SK-N-SH treated with all-trans-retinoic acid at 6 μM for 48 hours (cell line): ENCODE data around the gene ZBTB4.

Experiments
- ARNTL ChIP-seq: fragments of 450-650 bp; formaldehyde crosslinking; IDR thresholded peaks from 2 replicates; pipeline ENCODE4 v1.5.0; 2020; ENCODE audit warnings: low read depth, mild to moderate bottlenecking, moderate library complexity, borderline replicate concordance
- GLIS3 ChIP-seq: fragments of 250-450 bp; sonication (Bioruptor Pico); IDR thresholded peaks from 2 replicates; pipeline ENCODE4 v1.5.0; 2020; ENCODE audit warnings: mild to moderate bottlenecking, moderate library complexity
- ISL1 ChIP-seq: fragments of 250-450 bp; sonication (Bioruptor Pico); IDR thresholded peaks from 2 replicates; pipeline ENCODE4 v2.1.2; 2022; ENCODE audit warnings: mild to moderate bottlenecking, moderate library complexity
- PPARA ChIP-seq: fragments of 250-450 bp; sonication (Bioruptor Pico); IDR thresholded peaks from 2 replicates; pipeline ENCODE4 v1.5.0; 2020; ENCODE audit warnings: mild to moderate bottlenecking, borderline replicate concordance
- SNAI2 ChIP-seq: fragments of 250-450 bp; sonication (Bioruptor Pico); IDR thresholded peaks from 2 replicates; pipeline ENCODE4 v1.5.0; 2020; ENCODE audit warnings: mild to moderate bottlenecking, moderate library complexity
- TCF4 ChIP-seq: fragments of 250-450 bp; sonication (Bioruptor Pico); IDR thresholded peaks from 2 replicates; pipeline ENCODE4 v1.8.0; 2021; ENCODE audit warnings: mild to moderate bottlenecking, moderate library complexity, borderline replicate concordance
- TOX ChIP-seq: fragments of 250-450 bp; sonication (Bioruptor Pico); IDR thresholded peaks from 2 replicates; pipeline ENCODE4 v1.8.0; 2021; ENCODE audit warnings: mild to moderate bottlenecking, moderate library complexity, borderline replicate concordance
- ZC3H10 ChIP-seq: fragments of 250-450 bp; sonication (Bioruptor Pico); IDR thresholded peaks from 2 replicates; pipeline ENCODE4 v1.5.1; 2021; ENCODE audit warnings: mild to moderate bottlenecking, moderate library complexity
- ZFP3 ChIP-seq: fragments of 250-450 bp; sonication (Bioruptor Pico); IDR thresholded peaks from 2 replicates; pipeline ENCODE4 v1.5.0; 2020; ENCODE audit warnings: mild to moderate bottlenecking, moderate library complexity
- ZFP30 ChIP-seq: fragments of 450-650 bp; formaldehyde crosslinking; IDR thresholded peaks from 2 replicates; pipeline ENCODE4 v1.5.0; 2022; ENCODE audit warnings: mild to moderate bottlenecking, moderate library complexity
- TF ChIP-seq, protein P1 (sequence below): fragments of 250-450 bp; sonication (Bioruptor Pico); IDR thresholded peaks from 2 replicates; pipeline ENCODE4 v1.8.0; 2020; ENCODE audit warnings: mild to moderate bottlenecking, moderate library complexity, borderline replicate concordance
- TF ChIP-seq, protein P2 (sequence below): fragments of 250-450 bp; sonication (Bioruptor Pico); IDR thresholded peaks from 2 replicates; pipeline ENCODE4 v1.5.1; 2020; ENCODE audit warnings: low read depth, mild to moderate bottlenecking, moderate library complexity

DNA sequence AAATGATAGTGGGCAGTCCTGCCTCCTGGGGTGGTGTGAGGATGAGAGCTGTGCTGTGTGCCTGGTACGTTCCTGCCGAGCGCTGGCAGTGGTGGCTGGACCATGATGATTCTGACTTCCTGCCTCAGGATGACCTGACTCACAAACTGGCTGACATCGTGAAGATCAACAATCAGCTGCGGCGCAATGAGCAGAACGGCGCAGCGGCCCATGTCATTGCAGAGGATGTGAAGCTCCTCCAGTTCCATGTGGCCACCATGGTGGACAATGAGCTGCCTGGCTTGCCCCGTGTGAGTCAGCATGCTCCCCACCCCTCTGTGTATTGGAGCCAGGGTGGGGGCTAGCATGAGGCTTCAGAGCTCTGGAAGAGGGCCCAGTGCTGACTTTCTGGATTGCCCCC is 17.8 kb upstream of the ZBTB4 start:
- no peak for TF ChIP-seq TOX (CRISPR knock-in tag)
- no peak for TF ChIP-seq ZFP3 (CRISPR knock-in tag)
- no peak for TF ChIP-seq ISL1 (CRISPR knock-in tag)
- no peak for TF ChIP-seq ARNTL (CRISPR knock-in tag)
- TF ChIP-seq TCF4 = no peak
- TF ChIP-seq ZFP30 = no peak
- TF ChIP-seq, protein P1, sequence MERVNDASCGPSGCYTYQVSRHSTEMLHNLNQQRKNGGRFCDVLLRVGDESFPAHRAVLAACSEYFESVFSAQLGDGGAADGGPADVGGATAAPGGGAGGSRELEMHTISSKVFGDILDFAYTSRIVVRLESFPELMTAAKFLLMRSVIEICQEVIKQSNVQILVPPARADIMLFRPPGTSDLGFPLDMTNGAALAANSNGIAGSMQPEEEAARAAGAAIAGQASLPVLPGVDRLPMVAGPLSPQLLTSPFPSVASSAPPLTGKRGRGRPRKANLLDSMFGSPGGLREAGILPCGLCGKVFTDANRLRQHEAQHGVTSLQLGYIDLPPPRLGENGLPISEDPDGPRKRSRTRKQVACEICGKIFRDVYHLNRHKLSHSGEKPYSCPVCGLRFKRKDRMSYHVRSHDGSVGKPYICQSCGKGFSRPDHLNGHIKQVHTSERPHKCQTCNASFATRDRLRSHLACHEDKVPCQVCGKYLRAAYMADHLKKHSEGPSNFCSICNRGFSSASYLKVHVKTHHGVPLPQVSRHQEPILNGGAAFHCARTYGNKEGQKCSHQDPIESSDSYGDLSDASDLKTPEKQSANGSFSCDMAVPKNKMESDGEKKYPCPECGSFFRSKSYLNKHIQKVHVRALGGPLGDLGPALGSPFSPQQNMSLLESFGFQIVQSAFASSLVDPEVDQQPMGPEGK (CRISPR knock-in tag) = no peak
- no peak for TF ChIP-seq SNAI2 (CRISPR knock-in tag)
- TF ChIP-seq ZC3H10 (CRISPR knock-in tag) = no peak
- TF ChIP-seq, protein P2, sequence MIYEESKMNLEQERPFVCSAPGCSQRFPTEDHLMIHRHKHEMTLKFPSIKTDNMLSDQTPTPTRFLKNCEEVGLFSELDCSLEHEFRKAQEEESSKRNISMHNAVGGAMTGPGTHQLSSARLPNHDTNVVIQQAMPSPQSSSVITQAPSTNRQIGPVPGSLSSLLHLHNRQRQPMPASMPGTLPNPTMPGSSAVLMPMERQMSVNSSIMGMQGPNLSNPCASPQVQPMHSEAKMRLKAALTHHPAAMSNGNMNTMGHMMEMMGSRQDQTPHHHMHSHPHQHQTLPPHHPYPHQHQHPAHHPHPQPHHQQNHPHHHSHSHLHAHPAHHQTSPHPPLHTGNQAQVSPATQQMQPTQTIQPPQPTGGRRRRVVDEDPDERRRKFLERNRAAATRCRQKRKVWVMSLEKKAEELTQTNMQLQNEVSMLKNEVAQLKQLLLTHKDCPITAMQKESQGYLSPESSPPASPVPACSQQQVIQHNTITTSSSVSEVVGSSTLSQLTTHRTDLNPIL = no peak
- no peak for TF ChIP-seq PPARA
- TF ChIP-seq GLIS3 (CRISPR knock-in tag) = no peak
